ENCODE data around the gene CCDC28B. TPM values are rescaled to one million over a fixed set of nuclear protein-coding genes. Genes with fewer than 3 reads are reported as not detected.

The CCDC28B gene
- total RNA-seq, 1 experiment from 2014 or later = 10.8 TPM

GRCh38 chr1:32208469-32208868 lies 8.1 kb downstream of the CCDC28B start:
- CTCF ChIA-PET = no interaction called here
- intact Hi-C loops (cut with micrococcal nuclease; ENCODE audit: unreplicated experiment) (no loop called here), in situ Hi-C loops (cut with HindIII; ENCODE audit: low pct_unique_long_range_greater_than_20kb, low sequenced_read_pairs) (no loop called here)
- Histone ChIP-seq H3K27me3 (ENCODE audit: control insufficient read depth, insufficient read depth, low read length) (no peaks in the 10 kb centered on the region), H3K4me1 (ENCODE audit: control insufficient read depth, insufficient read depth, low read length) (peaks cover 12% of the 10 kb centered on the region), H3K36me3 (ENCODE audit: control insufficient read depth, insufficient read depth, low read length) (no peaks in the 10 kb centered on the region), H3K27ac (ENCODE audit: low read length) (no peak overlapping the region), H3K4me3 (ENCODE audit: low read depth in 2 of 2, low read length in 2 of 2) (no peak overlapping the region), H3K9me3 (ENCODE audit: control insufficient read depth, insufficient read depth, low read depth, low read length) (no peaks in the 10 kb centered on the region)
- TF ChIP-seq SIN3A (IDR thresholded peaks at IDR 0.05; ENCODE audit: borderline replicate concordance, insufficient read depth, low read depth, low read length) (no peak), CTCF (IDR thresholded peaks at IDR 0.05) (no peak), POLR2AphosphoS5 (IDR thresholded peaks at IDR 0.05; ENCODE audit: low read depth, low read length) (no peak)
- POLR2A ChIA-PET = no interaction called here
- ATAC-seq (no peak), DNase-seq (ENCODE audit: low read depth, low spot score) (no peak)
- BruUV-seq (replicated peaks) = no TSS peak

DNA sequence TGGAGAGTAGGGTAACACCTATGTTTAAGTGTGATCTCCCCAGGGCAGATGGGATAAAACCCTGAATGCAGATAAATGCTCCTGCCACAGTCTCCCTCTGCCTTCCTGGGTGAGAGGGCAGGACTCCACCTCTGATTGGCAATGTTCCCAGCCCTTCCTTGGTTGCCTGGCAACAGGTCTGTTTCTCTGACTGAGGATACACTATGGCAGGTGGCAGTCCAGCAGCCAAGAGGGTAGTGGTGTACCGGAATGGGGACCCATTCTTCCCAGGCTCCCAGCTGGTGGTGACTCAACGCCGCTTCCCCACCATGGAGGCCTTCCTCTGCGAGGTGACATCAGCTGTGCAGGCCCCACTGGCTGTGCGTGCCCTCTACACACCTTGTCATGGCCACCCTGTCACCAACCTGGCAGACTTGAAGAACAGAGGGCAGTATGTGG lies 8.5 kb downstream of the CCDC28B start, which contains the start of gene DCDC2B:
Gene DCDC2B, plus strand, starts transcription at position 199 of the 438 bp plus-strand sequence. Its CDS starts 5 bp downstream, at position 204.
- H3K4me3 ChIP-seq (ENCODE audit: low read depth in 2 of 2, low read length in 2 of 2) = no peak within 1 kb of the TSS
- CTCF ChIA-PET = interaction anchor here (0.6 kb wide), 1 partner anchor 32 kb away, joined by 5 read pairs; no protein-coding TSS in a partner anchor
- in situ Hi-C loops (cut with HindIII; ENCODE audit: low pct_unique_long_range_greater_than_20kb, low sequenced_read_pairs) = no loop called here

More for the DNA sequence above, 8.5 kb downstream of the CCDC28B start, which contains the start of gene DCDC2B:
- ATAC-seq = no peak
- H3K27me3 ChIP-seq (ENCODE audit: control insufficient read depth, insufficient read depth, low read length) = no peaks in the 10 kb centered on the region
- intact Hi-C loops (cut with micrococcal nuclease; ENCODE audit: unreplicated experiment) = no loop called here
- TF ChIP-seq, protein P1, sequence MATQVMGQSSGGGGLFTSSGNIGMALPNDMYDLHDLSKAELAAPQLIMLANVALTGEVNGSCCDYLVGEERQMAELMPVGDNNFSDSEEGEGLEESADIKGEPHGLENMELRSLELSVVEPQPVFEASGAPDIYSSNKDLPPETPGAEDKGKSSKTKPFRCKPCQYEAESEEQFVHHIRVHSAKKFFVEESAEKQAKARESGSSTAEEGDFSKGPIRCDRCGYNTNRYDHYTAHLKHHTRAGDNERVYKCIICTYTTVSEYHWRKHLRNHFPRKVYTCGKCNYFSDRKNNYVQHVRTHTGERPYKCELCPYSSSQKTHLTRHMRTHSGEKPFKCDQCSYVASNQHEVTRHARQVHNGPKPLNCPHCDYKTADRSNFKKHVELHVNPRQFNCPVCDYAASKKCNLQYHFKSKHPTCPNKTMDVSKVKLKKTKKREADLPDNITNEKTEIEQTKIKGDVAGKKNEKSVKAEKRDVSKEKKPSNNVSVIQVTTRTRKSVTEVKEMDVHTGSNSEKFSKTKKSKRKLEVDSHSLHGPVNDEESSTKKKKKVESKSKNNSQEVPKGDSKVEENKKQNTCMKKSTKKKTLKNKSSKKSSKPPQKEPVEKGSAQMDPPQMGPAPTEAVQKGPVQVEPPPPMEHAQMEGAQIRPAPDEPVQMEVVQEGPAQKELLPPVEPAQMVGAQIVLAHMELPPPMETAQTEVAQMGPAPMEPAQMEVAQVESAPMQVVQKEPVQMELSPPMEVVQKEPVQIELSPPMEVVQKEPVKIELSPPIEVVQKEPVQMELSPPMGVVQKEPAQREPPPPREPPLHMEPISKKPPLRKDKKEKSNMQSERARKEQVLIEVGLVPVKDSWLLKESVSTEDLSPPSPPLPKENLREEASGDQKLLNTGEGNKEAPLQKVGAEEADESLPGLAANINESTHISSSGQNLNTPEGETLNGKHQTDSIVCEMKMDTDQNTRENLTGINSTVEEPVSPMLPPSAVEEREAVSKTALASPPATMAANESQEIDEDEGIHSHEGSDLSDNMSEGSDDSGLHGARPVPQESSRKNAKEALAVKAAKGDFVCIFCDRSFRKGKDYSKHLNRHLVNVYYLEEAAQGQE (IDR thresholded peaks at IDR 0.05; ENCODE audit: insufficient read depth in 1 of 2, low read depth in 2 of 2, low read length in 1 of 2) = no peak
- TF ChIP-seq POLR2AphosphoS5 (IDR thresholded peaks at IDR 0.05; ENCODE audit: low read depth, low read length) (no peak), CTCF (IDR thresholded peaks at IDR 0.05) (no peak), SIN3A (IDR thresholded peaks at IDR 0.05; ENCODE audit: borderline replicate concordance, insufficient read depth, low read depth, low read length) (no peak), TCF7L2 (IDR thresholded peaks at IDR 0.05; ENCODE audit: low read depth, low read length) (no peak)
- no TSS peak for BruUV-seq (replicated peaks)
- peaks cover 10% of the 10 kb centered on the region for H3K4me1 ChIP-seq (ENCODE audit: control insufficient read depth, insufficient read depth, low read length)
- H3K9me3 ChIP-seq (ENCODE audit: control insufficient read depth, insufficient read depth, low read depth, low read length) = no peaks in the 10 kb centered on the region
- no peak for DNase-seq (ENCODE audit: low read depth, low spot score)
- H3K36me3 ChIP-seq (ENCODE audit: control insufficient read depth, insufficient read depth, low read length) = no peaks in the 10 kb centered on the region
- POLR2A ChIA-PET = no interaction called here
- H3K27ac ChIP-seq (ENCODE audit: low read length) = no peak within 1 kb of the TSS
